ENCODE data around the gene MDGA2. TPM values are rescaled to one million over a fixed set of nuclear protein-coding genes. Genes with fewer than 3 reads are reported as not detected.

MDGA2 gene
- total RNA-seq, 1 experiment from 2014 or later = not detected

DNA sequence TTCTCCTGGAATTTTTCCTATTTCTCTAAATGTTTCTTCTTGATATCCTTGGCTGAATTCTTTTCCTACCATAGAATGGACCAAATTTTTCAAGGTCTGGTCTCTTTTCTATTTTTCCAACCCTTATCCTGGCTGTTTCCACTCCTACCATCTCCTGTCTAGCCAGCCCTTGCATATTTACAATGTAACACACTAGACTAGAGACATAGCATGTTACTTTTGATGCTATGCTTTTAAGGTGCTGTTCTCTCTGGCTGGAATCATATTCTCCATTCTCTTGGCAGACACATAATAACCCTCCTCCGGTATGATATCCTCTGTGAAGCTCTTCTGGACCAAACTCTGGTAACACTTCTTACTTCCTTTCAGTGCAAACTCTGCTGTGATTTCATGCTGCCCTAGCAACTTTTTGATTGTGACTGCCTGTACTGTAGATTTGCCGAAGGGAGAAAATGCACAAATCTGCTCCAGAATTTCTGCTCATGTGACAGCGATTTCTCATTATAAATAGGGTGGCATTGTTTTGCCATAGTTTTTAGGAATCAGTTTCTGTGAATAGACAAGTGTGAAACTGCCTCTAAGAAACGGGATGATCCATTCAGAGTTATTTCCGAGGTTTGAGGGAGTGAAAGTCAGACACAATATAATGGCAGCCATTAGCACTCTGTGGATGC lies 284.4 kb downstream of the MDGA2 start:
- no peak overlapping the region for H3K4me2 ChIP-seq (ENCODE audit: low read length)
- no peaks in the 10 kb centered on the region; a peak in 1 of 4 replicates for H3K9me3 ChIP-seq (ENCODE audit: control insufficient read depth in 1 of 2, insufficient read depth in 1 of 2, low read depth in 1 of 2, low read length in 2 of 2)
- ChIA-PET POLR2A (no interaction called here), CTCF (no interaction called here), RAD21 (ENCODE audit: low non-redundant PET in 1 of 2, low total read pairs in 2 of 2, uncharacterized antibody in 2 of 2, unreplicated experiment in 2 of 2) (no interaction called here)
- no peak overlapping the region for H2AFZ ChIP-seq (ENCODE audit: low read depth, low read length, poor library complexity, severe bottlenecking)
- no peaks in the 10 kb centered on the region for H4K20me1 ChIP-seq (ENCODE audit: insufficient read depth)
- no TSS peak for BruUV-seq (replicated peaks)
- no peak for ATAC-seq
- H3K36me3 ChIP-seq (ENCODE audit: control insufficient read depth in 1 of 2, insufficient read depth in 2 of 2, low read length in 2 of 2) = no peaks in the 10 kb centered on the region
- H3K9me2 ChIP-seq (ENCODE audit: insufficient read depth) = no peaks in the 10 kb centered on the region
- TF ChIP-seq, protein P1, sequence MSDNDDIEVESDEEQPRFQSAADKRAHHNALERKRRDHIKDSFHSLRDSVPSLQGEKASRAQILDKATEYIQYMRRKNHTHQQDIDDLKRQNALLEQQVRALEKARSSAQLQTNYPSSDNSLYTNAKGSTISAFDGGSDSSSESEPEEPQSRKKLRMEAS (IDR thresholded peaks at IDR 0.05) = no peak
- TF ChIP-seq, protein P2, sequence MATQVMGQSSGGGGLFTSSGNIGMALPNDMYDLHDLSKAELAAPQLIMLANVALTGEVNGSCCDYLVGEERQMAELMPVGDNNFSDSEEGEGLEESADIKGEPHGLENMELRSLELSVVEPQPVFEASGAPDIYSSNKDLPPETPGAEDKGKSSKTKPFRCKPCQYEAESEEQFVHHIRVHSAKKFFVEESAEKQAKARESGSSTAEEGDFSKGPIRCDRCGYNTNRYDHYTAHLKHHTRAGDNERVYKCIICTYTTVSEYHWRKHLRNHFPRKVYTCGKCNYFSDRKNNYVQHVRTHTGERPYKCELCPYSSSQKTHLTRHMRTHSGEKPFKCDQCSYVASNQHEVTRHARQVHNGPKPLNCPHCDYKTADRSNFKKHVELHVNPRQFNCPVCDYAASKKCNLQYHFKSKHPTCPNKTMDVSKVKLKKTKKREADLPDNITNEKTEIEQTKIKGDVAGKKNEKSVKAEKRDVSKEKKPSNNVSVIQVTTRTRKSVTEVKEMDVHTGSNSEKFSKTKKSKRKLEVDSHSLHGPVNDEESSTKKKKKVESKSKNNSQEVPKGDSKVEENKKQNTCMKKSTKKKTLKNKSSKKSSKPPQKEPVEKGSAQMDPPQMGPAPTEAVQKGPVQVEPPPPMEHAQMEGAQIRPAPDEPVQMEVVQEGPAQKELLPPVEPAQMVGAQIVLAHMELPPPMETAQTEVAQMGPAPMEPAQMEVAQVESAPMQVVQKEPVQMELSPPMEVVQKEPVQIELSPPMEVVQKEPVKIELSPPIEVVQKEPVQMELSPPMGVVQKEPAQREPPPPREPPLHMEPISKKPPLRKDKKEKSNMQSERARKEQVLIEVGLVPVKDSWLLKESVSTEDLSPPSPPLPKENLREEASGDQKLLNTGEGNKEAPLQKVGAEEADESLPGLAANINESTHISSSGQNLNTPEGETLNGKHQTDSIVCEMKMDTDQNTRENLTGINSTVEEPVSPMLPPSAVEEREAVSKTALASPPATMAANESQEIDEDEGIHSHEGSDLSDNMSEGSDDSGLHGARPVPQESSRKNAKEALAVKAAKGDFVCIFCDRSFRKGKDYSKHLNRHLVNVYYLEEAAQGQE (IDR thresholded peaks at IDR 0.05; ENCODE audit: low read depth) = no peak
- TF ChIP-seq, protein P3, sequence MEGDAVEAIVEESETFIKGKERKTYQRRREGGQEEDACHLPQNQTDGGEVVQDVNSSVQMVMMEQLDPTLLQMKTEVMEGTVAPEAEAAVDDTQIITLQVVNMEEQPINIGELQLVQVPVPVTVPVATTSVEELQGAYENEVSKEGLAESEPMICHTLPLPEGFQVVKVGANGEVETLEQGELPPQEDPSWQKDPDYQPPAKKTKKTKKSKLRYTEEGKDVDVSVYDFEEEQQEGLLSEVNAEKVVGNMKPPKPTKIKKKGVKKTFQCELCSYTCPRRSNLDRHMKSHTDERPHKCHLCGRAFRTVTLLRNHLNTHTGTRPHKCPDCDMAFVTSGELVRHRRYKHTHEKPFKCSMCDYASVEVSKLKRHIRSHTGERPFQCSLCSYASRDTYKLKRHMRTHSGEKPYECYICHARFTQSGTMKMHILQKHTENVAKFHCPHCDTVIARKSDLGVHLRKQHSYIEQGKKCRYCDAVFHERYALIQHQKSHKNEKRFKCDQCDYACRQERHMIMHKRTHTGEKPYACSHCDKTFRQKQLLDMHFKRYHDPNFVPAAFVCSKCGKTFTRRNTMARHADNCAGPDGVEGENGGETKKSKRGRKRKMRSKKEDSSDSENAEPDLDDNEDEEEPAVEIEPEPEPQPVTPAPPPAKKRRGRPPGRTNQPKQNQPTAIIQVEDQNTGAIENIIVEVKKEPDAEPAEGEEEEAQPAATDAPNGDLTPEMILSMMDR (IDR thresholded peaks at IDR 0.05 in 2 of 3, conservative IDR thresholded peaks at IDR 0.05 in 1 of 3; ENCODE audit: borderline replicate concordance in 1 of 3, insufficient read depth in 1 of 3, low read depth in 2 of 3, low read length in 2 of 3) = no peak
- no peak for TF ChIP-seq POLR2AphosphoS5 (IDR thresholded peaks at IDR 0.05; ENCODE audit: low read depth, low read length)
- no peak overlapping the region for H3K4me3 ChIP-seq (replicated peaks in 1 of 2; ENCODE audit: low read depth in 1 of 2, low read length in 2 of 2)
- no peaks in the 10 kb centered on the region for H3K27me3 ChIP-seq (ENCODE audit: insufficient read depth, low read length)
- no peak overlapping the region for H3K9ac ChIP-seq (ENCODE audit: low read length)
- no peaks in the 10 kb centered on the region for H3K79me2 ChIP-seq (ENCODE audit: insufficient read depth, low read length)
- no peak overlapping the region for H3K27ac ChIP-seq (ENCODE audit: low read depth, low read length)
- no peaks in the 10 kb centered on the region for H3K4me1 ChIP-seq (ENCODE audit: control insufficient read depth in 1 of 2, insufficient read depth in 2 of 2, low read length in 2 of 2)
- intact Hi-C loops (cut with micrococcal nuclease) = no loop called here
- no peak for DNase-seq (ENCODE audit: low read depth, low spot score)
